Suppressor macrophage (primary cell): Measurements from ENCODE around the gene RAB4A.

Source experiments
- DNase-seq, 4 experiments: peaks; one replicate each; pipeline ENCODE4 v3.0.0-alpha.2; 2020 to 2022
- total RNA-seq, 17 experiments: gene quantifications; one replicate each; lab custom pipeline; 2026; ENCODE audit warnings: mixed read lengths in 6 of 17, inconsistent platforms in 3 of 17; lab: John Stamatoyannopoulos, UW

RAB4A gene
- 8.8 to 49.3 (median 31.4) reads per million in 17 experiments for total RNA-seq

- peak; percentile 94 to 98 (median 96) for DNase-seq
Measured at GRCh38 chr1:229270547-229271447, at the start of gene RAB4A. TSS of gene RAB4A (plus strand) at chr1:229271111. CDS start at chr1:229271340, 229 bp downstream.

GRCh38 chr1:229222081-229222480 lies 48.8 kb upstream of the RAB4A start:
- no peak for DNase-seq

- no peak for DNase-seq
Measured at GRCh38 chr1:229223498-229223897, 47.4 kb upstream of the RAB4A start.

GRCh38 chr1:229224308-229224707 lies 46.6 kb upstream of the RAB4A start:
- peak in 2 of 4 experiments; percentile 26 to 33 for DNase-seq

GRCh38 chr1:229225331-229225782 lies 45.6 kb upstream of the RAB4A start:
- peak in 3 of 4 experiments; percentile 26 to 44 (median 31) for DNase-seq

GRCh38 chr1:229226796-229227195 lies 44.1 kb upstream of the RAB4A start:
- peak; percentile 49 to 65 (median 58) for DNase-seq

GRCh38 chr1:229227298-229227919 lies 43.5 kb upstream of the RAB4A start:
- peak; percentile 75 to 90 (median 86) for DNase-seq

- DNase-seq = no peak
Measured at GRCh38 chr1:229228522-229228921, 42.4 kb upstream of the RAB4A start.

GRCh38 chr1:229229137-229229720 lies 41.7 kb upstream of the RAB4A start:
- DNase-seq = peak; percentile 39 to 64 (median 61)

- DNase-seq = peak; percentile 43 to 66 (median 64)
Measured at GRCh38 chr1:229229721-229230139, 41.2 kb upstream of the RAB4A start.

GRCh38 chr1:229230140-229230892 lies 40.6 kb upstream of the RAB4A start:
- peak; percentile 67 to 84 (median 82) for DNase-seq

GRCh38 chr1:229230893-229231753 lies 39.8 kb upstream of the RAB4A start:
- peak; percentile 43 to 73 (median 63) for DNase-seq

- DNase-seq = no peak
Measured at GRCh38 chr1:229231754-229232119, 39.2 kb upstream of the RAB4A start.

GRCh38 chr1:229234870-229235472 lies 35.9 kb upstream of the RAB4A start:
- no peak for DNase-seq

GRCh38 chr1:229237320-229237719 lies 33.6 kb upstream of the RAB4A start:
- DNase-seq = no peak

GRCh38 chr1:229238231-229238630 lies 32.7 kb upstream of the RAB4A start:
- DNase-seq = no peak

- no peak for DNase-seq
Measured at GRCh38 chr1:229238674-229239415, 32.1 kb upstream of the RAB4A start.

- no peak for DNase-seq
Measured at GRCh38 chr1:229240532-229240931, 30.4 kb upstream of the RAB4A start.

- no peak for DNase-seq
Measured at GRCh38 chr1:229241390-229241789, 29.5 kb upstream of the RAB4A start.

- no peak for DNase-seq
Measured at GRCh38 chr1:229243638-229244037, 27.3 kb upstream of the RAB4A start.
